Stimulated activated CD4-positive, alpha-beta T cell treated with anti-CD3 and anti-CD28 coated beads, Interleukin-2, amount 100 ng/mL, for 24 hours (primary cell): ENCODE measurements around the gene A2ML1.
"Not testable (repeated sequence)": the region's sequence is repeated elsewhere in the genome, so short reads cannot be mapped to it uniquely, and the experiment has no call there.

Source experiments
- DNase-seq, 2 donors: peaks; one replicate each; pipeline ENCODE4 v3.0.0-alpha.2; 2020

Gene A2ML1

GRCh38 chr12:8818526-8818925 is 3.9 kb upstream of the A2ML1 start:
- no peak for DNase-seq

- no peak for DNase-seq
Observed at GRCh38 chr12:8819666-8819980, 2.8 kb upstream of the A2ML1 start.

- DNase-seq, result not testable (repeated sequence)
Observed at GRCh38 chr12:8820676-8821407, 1.6 kb upstream of the A2ML1 start.

- no peak for DNase-seq
Observed at GRCh38 chr12:8821591-8821990, 830 bp upstream of the A2ML1 start.

- DNase-seq, result no peak
Observed at GRCh38 chr12:8823565-8824300, 1.3 kb downstream of the A2ML1 start.

GRCh38 chr12:8827551-8828256 is 5.3 kb downstream of the A2ML1 start:
- no peak for DNase-seq

- no peak for DNase-seq
Observed at GRCh38 chr12:8828257-8829124, 6.1 kb downstream of the A2ML1 start.

- DNase-seq, result no peak
Observed at GRCh38 chr12:8829125-8829518, 6.7 kb downstream of the A2ML1 start.

- DNase-seq, result no peak
Observed at GRCh38 chr12:8829621-8830020, 7.2 kb downstream of the A2ML1 start.

- DNase-seq, result no peak
Observed at GRCh38 chr12:8831116-8831515, 8.7 kb downstream of the A2ML1 start.

- DNase-seq, result no peak
Observed at GRCh38 chr12:8832500-8832899, 10.1 kb downstream of the A2ML1 start.

GRCh38 chr12:8834230-8834629 is 11.8 kb downstream of the A2ML1 start:
- no peak for DNase-seq

- no peak for DNase-seq
Observed at GRCh38 chr12:8837291-8837690, 14.9 kb downstream of the A2ML1 start.

GRCh38 chr12:8840321-8840720 is 17.9 kb downstream of the A2ML1 start:
- DNase-seq, result no peak

GRCh38 chr12:8840938-8841633 is 18.7 kb downstream of the A2ML1 start:
- no peak for DNase-seq

GRCh38 chr12:8841778-8842177 is 19.4 kb downstream of the A2ML1 start:
- DNase-seq, result no peak

GRCh38 chr12:8844665-8845064 is 22.2 kb downstream of the A2ML1 start:
- DNase-seq, result no peak

- DNase-seq, result no peak
Observed at GRCh38 chr12:8846305-8846704, 23.9 kb downstream of the A2ML1 start.

- DNase-seq, result no peak
Observed at GRCh38 chr12:8847435-8847834, 25.0 kb downstream of the A2ML1 start.

- no peak for DNase-seq
Observed at GRCh38 chr12:8849876-8850275, 27.5 kb downstream of the A2ML1 start.

GRCh38 chr12:8852119-8852518 is 29.7 kb downstream of the A2ML1 start:
- no peak for DNase-seq

- DNase-seq, result no peak
Observed at GRCh38 chr12:8855891-8856290, 33.5 kb downstream of the A2ML1 start.
